Measurements from ENCODE around the gene RABAC1.

The RABAC1 gene

DNA sequence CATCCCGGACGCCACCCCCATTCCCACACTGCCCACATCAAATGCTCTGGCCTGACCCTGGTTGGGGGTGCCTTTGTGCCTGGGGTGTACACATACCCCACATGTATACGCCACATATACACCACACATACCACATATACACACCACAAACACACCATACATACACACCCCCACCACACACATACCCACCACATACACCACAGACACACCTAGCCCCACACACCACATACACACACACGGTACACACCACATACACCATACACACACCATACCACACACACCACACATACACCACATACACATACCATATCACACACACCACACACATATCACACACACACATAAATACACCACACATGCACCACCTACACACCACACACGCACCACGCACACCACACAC is 41.0 kb downstream of the RABAC1 start:
- TF ChIP-seq, protein P1, sequence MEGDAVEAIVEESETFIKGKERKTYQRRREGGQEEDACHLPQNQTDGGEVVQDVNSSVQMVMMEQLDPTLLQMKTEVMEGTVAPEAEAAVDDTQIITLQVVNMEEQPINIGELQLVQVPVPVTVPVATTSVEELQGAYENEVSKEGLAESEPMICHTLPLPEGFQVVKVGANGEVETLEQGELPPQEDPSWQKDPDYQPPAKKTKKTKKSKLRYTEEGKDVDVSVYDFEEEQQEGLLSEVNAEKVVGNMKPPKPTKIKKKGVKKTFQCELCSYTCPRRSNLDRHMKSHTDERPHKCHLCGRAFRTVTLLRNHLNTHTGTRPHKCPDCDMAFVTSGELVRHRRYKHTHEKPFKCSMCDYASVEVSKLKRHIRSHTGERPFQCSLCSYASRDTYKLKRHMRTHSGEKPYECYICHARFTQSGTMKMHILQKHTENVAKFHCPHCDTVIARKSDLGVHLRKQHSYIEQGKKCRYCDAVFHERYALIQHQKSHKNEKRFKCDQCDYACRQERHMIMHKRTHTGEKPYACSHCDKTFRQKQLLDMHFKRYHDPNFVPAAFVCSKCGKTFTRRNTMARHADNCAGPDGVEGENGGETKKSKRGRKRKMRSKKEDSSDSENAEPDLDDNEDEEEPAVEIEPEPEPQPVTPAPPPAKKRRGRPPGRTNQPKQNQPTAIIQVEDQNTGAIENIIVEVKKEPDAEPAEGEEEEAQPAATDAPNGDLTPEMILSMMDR (IDR thresholded peaks at IDR 0.05), result no peak

- TF ChIP-seq, protein P1 (IDR thresholded peaks at IDR 0.05), result no peak
Measured at GRCh38 chr19:41917676-41918075, 41.4 kb downstream of the RABAC1 start.

- TF ChIP-seq, protein P1 (IDR thresholded peaks at IDR 0.05), result no peak
Measured at GRCh38 chr19:41915776-41916414, 43.2 kb downstream of the RABAC1 start.

DNA sequence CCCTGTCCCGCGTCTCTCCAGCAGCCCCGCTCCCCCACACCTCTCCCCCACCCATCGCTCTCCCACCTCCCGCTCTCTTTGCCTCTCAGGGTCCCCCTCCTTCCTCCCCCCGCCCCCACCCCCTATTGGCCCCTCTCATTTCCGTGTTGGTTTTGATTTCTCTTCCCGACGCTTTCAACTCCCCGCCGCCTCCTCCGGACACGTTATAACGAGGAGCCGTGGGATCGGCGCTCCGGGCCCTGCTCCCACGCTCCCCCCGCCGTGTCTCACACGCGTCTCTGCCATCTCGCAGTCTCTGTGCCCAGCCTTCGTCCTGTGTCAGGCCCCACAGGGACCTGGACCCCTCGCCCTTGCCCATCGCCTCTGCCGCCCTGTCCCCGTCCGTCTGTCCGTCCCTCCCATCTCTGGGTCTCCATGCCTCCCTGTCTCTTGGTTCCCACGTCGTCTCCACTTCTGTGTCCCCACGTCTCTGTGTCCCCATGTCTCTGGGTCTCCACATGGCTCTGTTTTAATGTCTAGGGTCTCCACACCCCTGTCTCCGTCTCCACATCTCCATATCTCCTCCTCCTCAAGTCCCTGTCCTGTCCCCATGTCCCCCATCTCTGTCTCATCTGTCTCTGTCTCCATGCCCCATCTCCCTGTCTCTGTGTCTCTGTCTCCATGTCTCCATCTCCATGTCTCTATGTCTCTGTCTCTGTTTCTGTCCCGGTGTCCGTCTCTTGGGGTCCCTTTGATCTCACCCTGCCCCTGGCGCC is 43.9 kb downstream of the RABAC1 start:
- TF ChIP-seq, protein P1 (IDR thresholded peaks at IDR 0.05), result no peak

GRCh38 chr19:41913538-41914423 is 45.3 kb downstream of the RABAC1 start:
- TF ChIP-seq, protein P1 (IDR thresholded peaks at IDR 0.05), result no peak

DNA sequence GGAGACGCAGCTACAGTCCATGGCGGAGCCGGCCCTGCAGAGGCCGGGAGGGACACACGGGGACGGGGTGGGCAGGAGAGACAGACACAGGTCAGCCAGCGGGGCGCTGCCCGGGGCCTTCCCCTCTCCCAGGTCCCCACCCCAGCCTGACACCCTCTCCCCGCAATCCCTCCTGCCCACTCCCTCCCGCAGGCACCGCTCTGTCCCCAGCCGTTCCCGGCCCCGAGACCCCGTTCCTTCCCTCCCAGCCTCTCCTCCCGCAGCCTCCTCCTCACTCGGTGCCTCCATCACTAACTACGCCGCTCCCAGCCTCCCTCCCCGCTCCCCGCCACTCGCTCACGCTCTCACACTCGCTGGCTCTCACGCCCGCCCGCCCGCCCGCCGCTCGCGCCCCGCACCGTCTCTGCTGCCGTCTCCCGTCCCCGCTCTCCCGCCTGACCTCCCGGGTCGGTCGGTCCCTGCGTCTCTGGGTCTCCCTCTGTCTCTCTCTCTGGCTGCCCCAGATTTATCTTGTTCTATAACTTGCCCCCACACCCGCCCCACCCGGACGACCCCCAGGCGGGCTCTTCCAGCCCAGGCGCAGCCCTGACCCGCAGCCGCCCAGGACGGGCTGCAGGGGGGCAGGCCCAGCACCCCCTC is 46.1 kb downstream of the RABAC1 start:
- TF ChIP-seq, protein P1 (IDR thresholded peaks at IDR 0.05), result no peak
